HG02973 (cell line): ENCODE measurements around the gene GPR61.

Experiments
- ATAC-seq: cut with Tn5 transposase; IDR thresholded peaks from one replicate; pipeline ENCODE4 v1.9.1; 2021; ENCODE audit warnings: moderate library complexity; ENCODE audit not compliant: unreplicated experiment

GPR61 gene, protein sequence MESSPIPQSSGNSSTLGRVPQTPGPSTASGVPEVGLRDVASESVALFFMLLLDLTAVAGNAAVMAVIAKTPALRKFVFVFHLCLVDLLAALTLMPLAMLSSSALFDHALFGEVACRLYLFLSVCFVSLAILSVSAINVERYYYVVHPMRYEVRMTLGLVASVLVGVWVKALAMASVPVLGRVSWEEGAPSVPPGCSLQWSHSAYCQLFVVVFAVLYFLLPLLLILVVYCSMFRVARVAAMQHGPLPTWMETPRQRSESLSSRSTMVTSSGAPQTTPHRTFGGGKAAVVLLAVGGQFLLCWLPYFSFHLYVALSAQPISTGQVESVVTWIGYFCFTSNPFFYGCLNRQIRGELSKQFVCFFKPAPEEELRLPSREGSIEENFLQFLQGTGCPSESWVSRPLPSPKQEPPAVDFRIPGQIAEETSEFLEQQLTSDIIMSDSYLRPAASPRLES

DNA sequence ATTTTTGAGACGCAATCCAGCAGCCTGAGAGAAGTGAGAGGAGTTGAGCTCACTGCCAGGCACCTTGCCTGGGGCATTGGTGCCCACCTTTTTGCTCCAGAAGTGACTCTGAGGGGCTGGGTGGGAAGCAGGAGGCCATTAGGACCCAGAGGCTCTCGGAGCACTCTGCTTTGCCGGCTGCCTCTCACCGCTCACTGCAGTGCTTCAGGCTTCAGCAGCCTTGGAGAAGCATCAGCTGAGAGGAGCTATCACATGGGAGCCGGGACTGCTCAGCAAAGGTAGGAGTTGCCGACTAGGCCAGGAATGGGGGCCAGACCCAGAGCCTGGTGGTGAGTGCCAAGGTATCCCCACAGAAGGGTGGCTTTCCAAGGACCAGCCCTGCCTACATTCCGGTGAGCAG lies at the start of gene GPR61:
GPR61 (plus strand) TSS at position 197 of the 400 bp plus-strand sequence. CDS start 3,151 bp downstream, outside the sequence.
- ATAC-seq, result no peak

DNA sequence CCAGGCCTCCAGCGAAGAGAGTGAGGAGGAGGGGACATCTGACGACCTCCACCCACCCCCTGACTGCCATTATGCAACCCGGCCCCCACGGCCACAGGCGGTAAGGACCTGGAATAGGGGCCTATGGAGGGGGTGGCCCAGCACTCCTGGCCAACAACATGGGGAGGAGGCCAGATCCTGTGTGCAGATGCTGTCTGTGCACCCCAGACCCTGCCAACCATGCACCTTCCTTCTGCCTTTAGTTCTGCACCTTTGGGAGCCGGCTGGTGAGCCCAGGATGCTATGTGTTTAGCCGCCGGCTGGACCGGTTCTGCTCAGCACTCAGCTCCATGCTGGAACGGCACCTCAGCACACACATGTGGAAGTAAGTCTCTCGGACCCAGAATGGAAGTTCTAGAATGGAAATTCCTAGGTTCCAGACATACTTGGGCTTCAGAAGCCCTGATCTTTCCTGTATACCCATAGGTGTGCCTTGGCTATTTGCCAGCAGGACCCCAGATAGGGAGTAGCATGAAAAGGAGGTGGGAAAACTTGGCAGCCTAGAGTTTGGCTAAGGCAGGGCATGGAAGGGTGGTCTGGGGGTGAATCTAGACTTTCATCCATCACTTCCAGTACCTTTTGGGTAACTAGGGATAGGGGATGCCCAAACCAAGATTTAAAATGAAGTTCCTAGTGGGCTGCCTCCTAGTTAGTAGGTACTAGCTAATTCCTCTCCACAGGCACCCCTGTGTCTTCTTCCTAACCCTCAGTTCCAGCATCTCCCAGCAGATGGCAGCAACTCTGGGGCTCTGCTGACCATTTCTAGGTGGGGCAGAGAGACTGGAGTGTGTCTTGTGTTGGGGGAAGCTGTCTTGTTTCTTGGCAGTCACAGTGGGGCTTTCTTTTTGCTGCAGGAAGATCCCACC lies 49.4 kb upstream of the GPR61 start:
- no peak for ATAC-seq

DNA sequence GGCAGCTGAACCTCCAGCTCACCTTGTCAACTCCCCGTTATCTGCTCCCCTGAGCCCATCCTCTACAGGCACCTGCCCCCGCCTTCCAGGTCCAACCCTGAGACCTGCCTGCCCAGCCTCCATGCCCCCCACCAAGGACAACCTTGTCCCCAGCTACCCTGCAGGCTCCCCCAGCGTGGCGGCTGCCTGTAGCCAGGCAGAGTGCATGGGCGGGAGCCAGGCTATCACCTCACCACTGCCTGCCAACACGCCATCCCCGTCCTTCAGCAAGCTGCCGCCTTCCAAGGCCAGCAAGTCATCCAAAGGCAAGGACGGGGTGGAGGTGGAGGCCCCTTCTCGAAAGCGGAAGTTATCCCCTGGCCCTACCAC lies 48.8 kb upstream of the GPR61 start:
- ATAC-seq, result no peak

DNA sequence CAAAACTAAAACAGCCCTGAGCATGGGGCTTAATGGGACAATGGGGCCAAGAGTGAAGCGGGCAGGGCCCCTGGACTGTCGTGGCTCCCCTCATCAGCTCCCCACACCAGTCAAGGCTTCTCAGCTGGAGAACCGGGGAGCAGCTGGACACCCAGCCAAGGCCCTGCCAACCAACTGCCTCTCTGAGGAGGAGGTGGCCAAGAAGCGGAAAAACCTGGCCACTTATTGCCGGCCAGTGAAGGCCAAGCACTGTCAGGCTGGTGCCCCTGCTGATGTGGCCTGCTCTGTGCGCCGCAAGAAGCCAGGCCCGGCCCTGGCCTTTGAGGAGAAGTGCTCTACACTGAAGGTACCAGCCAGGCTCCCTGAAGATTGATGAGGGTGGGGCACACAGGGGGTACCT lies 48.3 kb upstream of the GPR61 start:
- ATAC-seq, result no peak

DNA sequence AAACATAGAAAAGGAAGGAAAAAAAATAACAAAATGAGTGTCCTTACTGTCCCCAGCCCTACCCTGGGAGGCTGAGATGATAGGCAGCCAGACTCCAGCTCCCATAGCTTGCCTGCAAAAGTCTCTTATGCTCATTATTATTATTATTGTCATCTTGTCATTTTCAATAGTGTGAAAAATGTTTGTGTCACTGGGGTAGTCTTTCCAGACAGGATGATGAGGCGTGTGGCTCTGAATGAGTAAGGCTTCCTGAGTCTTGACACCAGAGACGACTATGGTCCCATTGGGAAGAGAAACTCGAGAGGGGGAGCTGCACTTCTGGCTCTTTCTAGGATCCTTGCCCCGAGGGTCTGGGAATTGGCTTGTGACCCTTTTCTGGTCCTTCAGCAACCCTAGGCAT lies 46.9 kb upstream of the GPR61 start:
- no peak for ATAC-seq

DNA sequence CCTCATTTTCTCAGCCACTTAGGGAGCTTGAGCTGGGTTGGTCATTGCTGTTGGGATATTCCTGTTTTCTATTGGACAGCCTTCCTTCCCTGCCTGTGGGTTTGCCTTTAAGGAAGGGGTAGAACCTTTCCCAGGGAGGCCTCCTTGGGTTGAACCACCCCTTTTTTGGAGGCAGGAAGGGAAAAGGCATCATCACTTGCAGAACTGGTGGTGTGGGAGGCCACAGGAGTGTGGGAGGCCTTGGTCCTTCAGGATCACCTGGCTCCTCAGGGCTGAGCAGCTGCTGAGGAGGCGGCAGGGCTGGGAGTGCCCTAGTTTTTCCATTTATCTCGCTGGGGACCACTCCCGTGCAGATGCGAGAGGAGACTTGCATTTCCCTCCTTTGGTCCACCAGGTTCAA lies 46.4 kb upstream of the GPR61 start:
- no peak for ATAC-seq

DNA sequence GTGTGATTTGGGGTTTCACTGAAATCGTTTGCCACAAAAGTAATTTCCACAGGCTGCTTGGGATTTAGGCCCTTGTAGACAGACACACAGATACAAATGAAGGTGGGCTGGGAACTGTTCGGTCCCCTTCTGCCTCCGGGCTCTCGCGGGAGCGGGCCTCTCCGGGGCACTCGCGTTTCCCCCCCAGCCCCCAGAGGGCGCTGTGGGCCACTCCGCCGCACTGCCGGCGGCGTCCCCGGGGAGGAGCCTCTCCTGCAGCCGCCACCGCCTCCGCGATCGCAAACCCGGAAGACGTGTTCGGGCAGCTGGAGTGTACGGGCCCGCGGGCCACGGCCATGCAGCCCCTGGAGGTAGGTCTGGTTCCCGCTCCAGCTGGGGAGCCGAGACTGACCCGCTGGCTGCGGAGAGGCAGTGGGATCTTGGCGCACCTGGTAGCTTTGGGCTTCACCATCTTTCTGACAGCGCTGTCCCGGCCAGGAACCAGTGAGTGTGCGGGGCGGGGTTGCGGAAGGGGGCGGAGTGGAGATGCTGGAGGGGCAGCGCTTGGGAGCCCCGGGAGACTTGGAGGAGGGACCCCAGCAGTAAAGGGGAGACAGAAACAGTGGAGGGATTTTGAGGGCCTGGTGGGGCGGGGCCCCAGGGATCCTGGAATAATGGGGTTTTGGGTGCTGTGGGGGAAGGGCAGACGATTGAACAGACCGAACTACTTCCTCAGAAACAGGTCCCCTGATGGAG lies 45.7 kb upstream of the GPR61 start, which contains the start of gene CYB561D1:
CYB561D1 (plus strand) TSS at position 290 of the 735 bp plus-strand sequence; CDS start at position 336, 46 bp downstream.
- peak; percentile 88 for ATAC-seq

DNA sequence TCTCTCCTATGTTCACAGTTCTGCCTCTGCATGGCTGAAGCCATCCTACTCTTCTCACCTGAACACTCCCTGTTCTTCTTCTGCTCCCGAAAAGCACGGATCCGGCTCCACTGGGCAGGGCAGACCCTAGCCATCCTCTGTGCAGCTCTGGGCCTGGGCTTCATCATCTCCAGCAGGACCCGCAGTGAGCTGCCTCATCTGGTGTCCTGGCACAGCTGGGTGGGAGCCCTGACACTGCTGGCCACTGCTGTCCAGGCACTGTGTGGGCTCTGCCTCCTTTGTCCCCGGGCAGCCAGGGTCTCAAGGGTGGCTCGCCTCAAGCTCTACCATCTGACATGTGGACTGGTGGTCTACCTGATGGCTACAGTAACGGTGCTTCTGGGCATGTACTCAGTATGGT lies 43.9 kb upstream of the GPR61 start:
- no peak for ATAC-seq

DNA sequence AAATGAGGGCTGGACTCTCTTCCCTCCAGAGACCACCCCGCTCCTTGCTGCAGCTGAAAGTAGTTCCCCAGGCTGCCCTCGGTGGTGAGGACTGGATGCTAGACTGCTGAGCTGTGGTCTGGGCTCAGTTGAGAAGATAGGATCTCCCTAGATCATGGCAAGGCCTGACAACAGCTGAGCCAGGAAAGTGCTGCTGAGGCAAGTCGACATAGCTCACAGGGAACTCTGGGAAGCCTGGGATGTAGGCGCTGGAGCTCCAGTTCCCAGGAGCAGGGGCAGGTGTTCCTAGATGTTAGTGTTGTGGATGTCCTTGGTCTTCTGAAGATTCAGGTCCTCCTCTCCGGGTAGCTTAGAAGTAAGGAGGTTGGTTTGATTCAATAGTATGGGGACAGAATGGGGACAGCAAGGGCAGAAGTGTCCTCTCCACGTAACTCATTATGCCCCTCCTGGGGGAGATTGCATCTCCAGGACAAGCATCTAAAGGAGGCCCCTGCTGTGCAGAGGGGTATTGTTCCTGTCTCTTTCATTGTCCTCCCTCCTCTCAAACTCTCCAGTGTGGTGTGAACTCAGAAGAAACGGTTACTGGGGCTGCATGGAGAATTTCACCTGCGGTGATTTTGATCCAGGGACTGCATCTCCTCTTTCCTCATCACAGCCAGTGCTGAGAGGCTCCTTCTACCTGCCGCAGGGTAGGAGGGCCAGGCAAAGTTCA lies 42.1 kb upstream of the GPR61 start:
- no peak for ATAC-seq

DNA sequence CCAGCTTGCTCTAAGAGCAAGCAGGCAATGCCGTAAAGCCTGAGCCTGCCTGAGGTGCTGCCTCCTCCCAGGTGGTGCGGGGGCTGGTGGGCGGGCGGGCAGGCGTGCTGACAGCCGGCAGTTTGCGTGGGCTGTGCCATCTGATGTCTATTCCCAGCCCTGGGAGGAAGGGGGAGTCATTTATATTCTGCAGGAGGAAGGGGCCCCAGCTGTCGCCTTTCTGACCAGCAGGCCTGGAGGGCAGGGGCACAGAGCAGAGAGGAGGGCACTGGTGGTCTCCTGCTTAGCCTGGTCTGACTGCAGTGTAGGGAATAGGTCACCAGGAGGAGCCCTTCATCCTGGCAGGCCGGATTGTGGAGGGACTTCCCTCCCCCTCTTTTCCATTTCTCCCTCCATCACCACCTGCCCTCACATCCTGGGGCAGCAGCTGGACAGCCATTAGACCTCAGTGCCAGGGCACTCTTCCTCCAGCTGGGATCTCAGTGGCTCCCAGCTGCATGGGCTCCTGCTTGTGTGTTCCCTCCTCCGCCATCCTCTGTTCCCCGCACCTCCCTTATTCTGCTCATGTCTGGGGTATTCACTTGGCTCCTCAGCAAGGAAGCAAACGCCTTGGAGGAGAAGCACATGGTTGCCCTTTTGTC lies 41.4 kb upstream of the GPR61 start:
- no peak for ATAC-seq

DNA sequence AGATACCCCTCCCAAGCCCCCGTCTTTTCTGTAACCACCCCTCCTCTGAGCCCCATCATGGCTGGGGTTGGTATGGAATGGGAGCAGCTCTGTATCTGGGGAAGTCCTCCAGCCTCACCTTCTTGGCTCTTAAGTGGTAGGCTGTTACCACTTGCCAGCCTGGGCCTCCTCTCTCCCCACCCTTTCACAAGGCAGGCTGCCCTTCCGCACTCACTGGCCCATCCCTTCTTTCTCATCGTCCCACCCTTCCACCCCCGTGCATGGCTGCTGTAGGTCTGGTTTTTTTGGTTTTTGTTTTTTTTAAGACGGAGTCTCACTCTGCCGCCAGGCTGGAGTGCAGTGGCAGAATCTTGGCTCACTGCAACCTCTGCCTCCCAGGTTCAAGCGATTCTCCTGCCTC lies 40.6 kb upstream of the GPR61 start:
- no peak for ATAC-seq

DNA sequence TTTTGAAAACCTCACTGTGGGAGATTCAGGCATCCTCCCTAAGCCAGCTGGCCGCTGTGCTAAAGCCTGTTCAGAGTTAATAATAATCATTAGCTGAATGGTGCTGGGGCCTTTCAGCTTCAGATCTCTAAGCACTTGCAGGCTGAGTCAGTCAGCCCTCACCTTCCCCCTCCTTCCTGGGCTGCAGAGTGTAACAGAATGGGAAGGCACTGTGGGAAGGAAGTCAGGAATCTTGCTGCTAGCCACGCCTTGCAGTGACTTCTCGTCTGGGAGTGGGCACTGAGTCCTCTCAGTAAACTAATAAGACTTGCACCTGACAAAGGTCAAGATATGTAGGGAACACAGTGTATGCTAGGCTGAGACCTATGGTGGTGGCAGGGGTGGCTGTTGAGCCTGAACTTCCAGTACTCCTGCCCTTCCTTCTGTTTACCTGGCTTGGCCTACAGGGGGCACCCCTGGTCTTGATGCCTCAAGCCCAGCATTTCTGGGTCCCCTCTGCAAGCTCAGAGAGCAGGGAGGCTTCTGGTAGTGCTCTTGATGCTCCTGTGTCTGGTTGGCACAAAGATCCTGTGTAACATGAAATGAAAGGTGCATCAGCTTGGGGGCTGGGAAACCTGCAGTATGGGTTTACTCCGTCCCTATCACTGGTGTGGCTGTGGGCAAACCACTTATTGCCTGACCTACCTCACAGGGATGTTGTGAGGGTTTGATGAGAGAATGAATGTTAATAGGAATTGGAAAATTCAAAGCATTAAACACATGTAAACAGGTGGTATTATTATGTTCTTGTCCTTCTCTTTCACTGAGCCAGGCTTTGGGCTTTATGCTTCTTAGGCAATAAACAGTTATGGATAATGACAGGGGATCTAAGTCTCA lies 39.8 kb upstream of the GPR61 start:
- no peak for ATAC-seq

DNA sequence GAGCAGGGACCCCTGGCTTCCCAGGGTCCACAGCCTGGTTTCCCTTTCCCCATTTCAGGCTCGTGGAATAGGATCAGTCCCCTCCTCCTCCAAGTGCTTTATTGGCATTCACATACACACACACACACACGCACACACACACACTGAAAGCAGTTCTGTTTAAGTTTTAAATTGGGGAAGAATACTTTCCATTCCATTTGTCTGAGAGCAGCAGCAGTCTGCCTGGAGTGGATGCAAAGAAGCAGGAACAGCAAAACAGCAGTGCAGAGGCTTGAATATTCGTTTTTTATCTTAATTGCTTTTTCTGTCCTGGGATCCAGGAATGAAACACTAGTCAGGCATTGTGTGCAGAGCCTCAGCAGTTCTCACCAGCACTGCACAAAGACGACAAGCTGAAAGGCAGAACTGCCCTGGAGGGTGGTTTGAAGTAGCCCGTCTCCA lies 38.7 kb upstream of the GPR61 start:
- ATAC-seq, result no peak

DNA sequence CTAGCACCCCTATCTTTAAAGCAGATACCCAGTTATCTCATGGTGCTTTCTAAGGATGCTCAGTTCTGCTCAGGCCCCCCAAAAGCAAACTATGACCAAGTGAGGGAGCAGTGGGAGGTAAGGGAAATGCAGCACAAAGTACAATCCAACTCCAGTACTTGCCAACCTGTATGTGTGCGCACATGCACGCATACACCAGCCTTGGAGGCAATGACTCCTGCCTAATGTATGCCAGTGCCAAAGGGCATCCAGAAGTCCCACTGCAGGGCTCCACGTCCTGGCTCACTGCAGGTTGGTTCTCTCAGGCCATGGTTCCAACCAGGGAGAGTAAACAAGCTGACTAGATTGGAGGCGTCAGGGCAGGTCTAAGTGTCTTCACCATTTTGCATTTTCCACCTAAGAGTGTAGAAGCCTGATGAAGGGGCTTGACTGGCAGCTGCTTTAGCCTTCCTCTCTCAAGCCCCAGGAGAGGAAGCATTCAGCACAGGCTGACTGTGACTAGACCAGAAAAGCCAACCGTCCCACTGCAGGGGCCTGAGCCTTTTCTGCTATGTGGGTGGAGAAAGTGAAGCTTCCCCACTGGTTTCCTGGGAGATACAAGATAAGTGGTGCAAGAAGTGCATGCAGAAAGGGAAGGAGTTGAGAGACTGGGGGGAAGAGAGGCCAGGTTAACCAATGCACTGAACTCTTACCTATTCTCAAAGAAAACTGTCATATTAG lies 37.9 kb upstream of the GPR61 start:
- no peak for ATAC-seq

DNA sequence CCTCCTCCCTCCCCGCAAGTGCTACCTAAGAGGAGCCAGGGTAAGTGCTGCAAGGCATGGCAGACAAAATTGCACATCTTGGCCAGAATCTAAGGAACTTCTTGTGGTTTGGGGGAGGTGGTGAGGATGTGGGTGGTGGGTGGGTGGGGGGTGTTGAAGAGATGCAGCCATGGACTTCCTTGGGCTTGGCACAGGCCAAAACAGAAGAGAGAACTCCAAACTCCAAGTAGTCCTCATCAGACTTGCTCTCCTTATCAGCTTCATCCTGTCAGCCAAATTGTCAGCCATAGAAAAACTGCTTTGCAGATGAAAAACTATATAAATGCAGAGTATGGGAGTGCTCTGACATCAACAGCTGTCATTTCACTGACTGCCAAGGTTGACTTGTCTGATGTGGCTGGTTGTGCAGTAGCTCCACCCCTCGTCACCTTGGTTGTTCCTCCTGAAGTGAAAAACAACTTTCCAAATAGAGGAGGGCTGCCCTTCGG lies 37.3 kb upstream of the GPR61 start:
- ATAC-seq, result no peak

DNA sequence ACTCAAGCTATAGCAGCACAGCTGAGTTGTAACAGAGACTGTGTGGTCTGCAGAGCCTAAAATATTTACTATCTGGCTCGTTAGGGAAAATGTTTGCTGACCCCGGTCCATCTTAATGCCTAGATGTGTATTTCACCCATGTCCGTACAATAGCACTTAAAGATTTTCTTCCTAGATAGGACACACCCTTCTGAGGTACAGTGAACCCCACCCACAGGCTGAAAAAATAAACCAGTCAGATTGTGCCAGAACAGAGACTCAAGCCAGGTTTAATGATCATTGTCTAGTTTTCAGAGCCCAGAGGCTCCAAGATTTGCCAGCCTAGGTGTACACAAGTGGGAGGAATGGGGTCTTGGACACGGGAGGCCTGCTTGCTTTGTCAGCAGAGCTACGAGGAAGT lies 35.7 kb upstream of the GPR61 start:
- no peak for ATAC-seq

DNA sequence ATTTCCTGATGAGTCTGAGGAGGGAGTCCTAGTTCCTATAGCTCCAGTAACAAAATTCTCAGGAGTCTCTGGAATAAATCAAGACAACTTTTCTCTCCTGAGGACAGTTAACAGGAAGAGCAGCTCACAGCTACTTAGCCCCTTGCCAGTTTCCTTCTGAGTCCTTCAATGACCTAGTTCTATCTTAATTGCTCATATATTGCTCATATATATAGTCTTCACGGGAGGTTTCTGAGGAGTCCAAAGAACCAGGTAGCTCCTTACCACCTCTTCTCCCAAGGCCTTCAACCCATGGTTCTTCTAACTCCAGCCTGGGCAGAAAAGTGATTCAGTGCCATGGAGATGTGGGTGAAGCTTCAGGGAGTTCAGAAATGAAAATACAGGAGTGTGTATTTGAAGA lies 34.7 kb upstream of the GPR61 start:
- ATAC-seq, result no peak
